K562 (cell line): ENCODE measurements around the gene TBL2. TPM values are rescaled to one million over a fixed set of nuclear protein-coding genes. Genes with fewer than 3 reads are reported as not detected.

Source experiments
- BHLHE40 ChIP-seq: IDR thresholded peaks from 2 replicates; pipeline ENCODE4 v1.6.1; 2011; ENCODE audit warnings: low read length, improper control_type of control experiment
- CHD4 ChIP-seq: fragments of 200-600 bp; sonication (generic); IDR thresholded peaks from 3 replicates; pipeline ENCODE4 v1.6.1; 2012; ENCODE audit warnings: low read depth, mild to moderate bottlenecking, mixed read lengths, low read length, inconsistent platforms; ENCODE audit not compliant: insufficient read depth, insufficient replicate concordance, poor library complexity, severe bottlenecking
- CREBBP ChIP-seq: IDR thresholded peaks from one replicate; pipeline ENCODE4 v1.6.1; 2012; ENCODE audit warnings: low read depth, mild to moderate bottlenecking, control low read depth, inconsistent platforms, low read length
- FOSL1 ChIP-seq: fragments of 200-800 bp; sonication (Bioruptor generic); conservative IDR thresholded peaks from 2 replicates; pipeline ENCODE4 v1.6.1; 2016; ENCODE audit warnings: missing genetic modification characterization, missing compliant biosample characterization
- GABPA ChIP-seq: fragments of 200-800 bp; sonication (Bioruptor generic); conservative IDR thresholded peaks from 2 replicates; pipeline ENCODE4 v1.6.1; 2016; ENCODE audit warnings: low read depth, missing genetic modification characterization, missing compliant biosample characterization
- PRPF4 ChIP-seq: fragments of 200-400 bp; formaldehyde crosslinking; IDR thresholded peaks from one replicate; pipeline ENCODE4 v1.6.1; 2017; ENCODE audit warnings: low read length, low read depth, mild to moderate bottlenecking; ENCODE audit not compliant: insufficient read depth, poor library complexity, severe bottlenecking
- RUNX1 ChIP-seq: sonication (generic); IDR thresholded peaks from 2 replicates; pipeline ENCODE4 v1.6.1; 2016; ENCODE audit warnings: antibody characterized with exemption, low read depth
- XRCC5 ChIP-seq: fragments of 200-400 bp; formaldehyde crosslinking; IDR thresholded peaks from 2 replicates; pipeline ENCODE4 v1.6.1; 2017; ENCODE audit warnings: low read depth, mild to moderate bottlenecking, low read length
- ZFX ChIP-seq: sonication (generic); formaldehyde crosslinking; IDR thresholded peaks from 2 replicates; pipeline ENCODE4 v1.8.0; 2022; ENCODE audit warnings: mild to moderate bottlenecking, missing genetic modification reagents, moderate library complexity
- ZKSCAN3 ChIP-seq: fragments of 250-450 bp; sonication (Bioruptor Pico); IDR thresholded peaks from 2 replicates; pipeline ENCODE4 v1.4.0; 2020
- ZNF212 ChIP-seq: fragments of 450-650 bp; formaldehyde crosslinking; IDR thresholded peaks from 2 replicates; pipeline ENCODE4 v1.4.0; 2020; ENCODE audit warnings: mild to moderate bottlenecking
- polyA plus RNA-seq, 8 experiments: library from polyadenylated mRNA; depleted of rRNA in 4 of 8; stranded (reverse) in 5 of 8; unstranded in 3 of 8; fragments of >200 nt; fragmentation: Nextera tagmentation in 2 of 8; fragmentation: Illumina TruSeq in 1 of 8; extraction: Ambion mirVana in 2 of 8; extraction: Trizol in 1 of 8; gene quantifications; 2 replicates each; pipeline versions ENCODE4 v1.2.1 to v1.2.3, GENCODE V29; 2011 to 2014; ENCODE audit warnings: inconsistent platforms in 1 of 8, missing spikeins in 1 of 8
- total RNA-seq, 7 experiments: library from RNA; depleted of rRNA in 6 of 7; stranded (reverse); fragments of >200 nt in 6 of 7; fragmentation: Illumina TruSeq in 2 of 7; extraction: Trizol in 2 of 7; gene quantifications; 2 replicates each; pipeline versions ENCODE4 v1.2.1 to v1.2.3, GENCODE V29; 2011 to 2021; ENCODE audit warnings: low replicate concordance in 1 of 7
- TF ChIP-seq, protein P1 (sequence below): fragments of 450-650 bp; IDR thresholded peaks from 2 replicates; pipeline ENCODE4 v1.6.1; 2016
- TF ChIP-seq, protein P2 (sequence below), 2 experiments: fragments of 450-650 bp; IDR thresholded peaks; 2 replicates each; pipeline ENCODE4 v1.6.1; 2016; ENCODE audit warnings: mild to moderate bottlenecking in 2 of 2, borderline replicate concordance in 1 of 2, low read depth in 1 of 2, moderate library complexity in 1 of 2
- TF ChIP-seq, protein P3 (sequence below): sonication (generic); IDR thresholded peaks from 2 replicates; pipeline ENCODE4 v1.6.1; 2016

TBL2 gene
- total and polyA plus RNA-seq, 9 of the 15 experiments (the other 6 are each of a cell fraction or from before 2014, with no cell fraction given): 2.5 to 123 (median 49.2) TPM

DNA sequence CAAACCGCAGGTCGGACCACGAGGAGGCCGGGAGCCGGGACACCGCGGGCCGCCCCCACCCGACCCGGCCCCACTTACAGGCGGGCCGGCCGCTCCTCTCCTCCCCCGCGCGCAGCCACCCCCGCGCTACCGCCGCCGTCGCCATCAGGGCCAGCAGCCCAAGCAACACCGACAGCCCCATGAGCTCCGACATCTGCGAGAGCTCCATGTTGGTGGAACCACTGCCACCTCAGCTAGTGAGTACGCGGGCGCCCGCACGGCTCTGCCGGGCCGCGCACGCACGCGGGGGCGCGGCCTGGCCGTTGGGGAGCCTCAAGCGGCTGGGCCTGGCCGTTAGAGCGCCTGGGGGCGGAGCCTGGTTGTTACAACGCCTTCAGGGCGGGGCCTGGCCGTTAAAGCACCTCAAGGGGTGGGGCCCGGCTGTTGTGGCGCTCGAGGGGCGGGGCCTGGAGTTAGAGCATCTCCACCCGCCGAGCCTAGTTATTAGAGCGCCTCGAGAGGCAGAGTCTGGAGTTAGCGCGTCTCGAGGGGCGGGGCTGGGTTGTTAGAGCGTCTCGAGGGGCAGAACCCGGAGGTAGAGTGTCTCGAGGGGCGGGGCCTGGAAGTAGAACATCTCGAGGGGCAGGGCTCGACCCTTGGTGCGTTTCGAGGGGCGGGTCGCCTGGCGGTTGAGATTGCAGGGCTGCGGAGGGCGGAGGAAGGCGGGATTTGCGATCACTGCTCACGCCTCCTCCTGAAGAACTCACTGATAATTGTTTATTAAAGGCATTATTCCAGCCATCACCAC is at the start of gene TBL2 (continued):
- TF ChIP-seq ZKSCAN3: no peak
- TF ChIP-seq PRPF4: no peak
- TF ChIP-seq, protein P1, sequence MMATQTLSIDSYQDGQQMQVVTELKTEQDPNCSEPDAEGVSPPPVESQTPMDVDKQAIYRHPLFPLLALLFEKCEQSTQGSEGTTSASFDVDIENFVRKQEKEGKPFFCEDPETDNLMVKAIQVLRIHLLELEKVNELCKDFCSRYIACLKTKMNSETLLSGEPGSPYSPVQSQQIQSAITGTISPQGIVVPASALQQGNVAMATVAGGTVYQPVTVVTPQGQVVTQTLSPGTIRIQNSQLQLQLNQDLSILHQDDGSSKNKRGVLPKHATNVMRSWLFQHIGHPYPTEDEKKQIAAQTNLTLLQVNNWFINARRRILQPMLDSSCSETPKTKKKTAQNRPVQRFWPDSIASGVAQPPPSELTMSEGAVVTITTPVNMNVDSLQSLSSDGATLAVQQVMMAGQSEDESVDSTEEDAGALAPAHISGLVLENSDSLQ: no peak
- no peak for TF ChIP-seq GABPA (tag)
- no peak for TF ChIP-seq XRCC5
- 0 out of 2 replicates have a peak, but pooled peaks have one; percentile 24 for TF ChIP-seq RUNX1
- TF ChIP-seq, protein P2, sequence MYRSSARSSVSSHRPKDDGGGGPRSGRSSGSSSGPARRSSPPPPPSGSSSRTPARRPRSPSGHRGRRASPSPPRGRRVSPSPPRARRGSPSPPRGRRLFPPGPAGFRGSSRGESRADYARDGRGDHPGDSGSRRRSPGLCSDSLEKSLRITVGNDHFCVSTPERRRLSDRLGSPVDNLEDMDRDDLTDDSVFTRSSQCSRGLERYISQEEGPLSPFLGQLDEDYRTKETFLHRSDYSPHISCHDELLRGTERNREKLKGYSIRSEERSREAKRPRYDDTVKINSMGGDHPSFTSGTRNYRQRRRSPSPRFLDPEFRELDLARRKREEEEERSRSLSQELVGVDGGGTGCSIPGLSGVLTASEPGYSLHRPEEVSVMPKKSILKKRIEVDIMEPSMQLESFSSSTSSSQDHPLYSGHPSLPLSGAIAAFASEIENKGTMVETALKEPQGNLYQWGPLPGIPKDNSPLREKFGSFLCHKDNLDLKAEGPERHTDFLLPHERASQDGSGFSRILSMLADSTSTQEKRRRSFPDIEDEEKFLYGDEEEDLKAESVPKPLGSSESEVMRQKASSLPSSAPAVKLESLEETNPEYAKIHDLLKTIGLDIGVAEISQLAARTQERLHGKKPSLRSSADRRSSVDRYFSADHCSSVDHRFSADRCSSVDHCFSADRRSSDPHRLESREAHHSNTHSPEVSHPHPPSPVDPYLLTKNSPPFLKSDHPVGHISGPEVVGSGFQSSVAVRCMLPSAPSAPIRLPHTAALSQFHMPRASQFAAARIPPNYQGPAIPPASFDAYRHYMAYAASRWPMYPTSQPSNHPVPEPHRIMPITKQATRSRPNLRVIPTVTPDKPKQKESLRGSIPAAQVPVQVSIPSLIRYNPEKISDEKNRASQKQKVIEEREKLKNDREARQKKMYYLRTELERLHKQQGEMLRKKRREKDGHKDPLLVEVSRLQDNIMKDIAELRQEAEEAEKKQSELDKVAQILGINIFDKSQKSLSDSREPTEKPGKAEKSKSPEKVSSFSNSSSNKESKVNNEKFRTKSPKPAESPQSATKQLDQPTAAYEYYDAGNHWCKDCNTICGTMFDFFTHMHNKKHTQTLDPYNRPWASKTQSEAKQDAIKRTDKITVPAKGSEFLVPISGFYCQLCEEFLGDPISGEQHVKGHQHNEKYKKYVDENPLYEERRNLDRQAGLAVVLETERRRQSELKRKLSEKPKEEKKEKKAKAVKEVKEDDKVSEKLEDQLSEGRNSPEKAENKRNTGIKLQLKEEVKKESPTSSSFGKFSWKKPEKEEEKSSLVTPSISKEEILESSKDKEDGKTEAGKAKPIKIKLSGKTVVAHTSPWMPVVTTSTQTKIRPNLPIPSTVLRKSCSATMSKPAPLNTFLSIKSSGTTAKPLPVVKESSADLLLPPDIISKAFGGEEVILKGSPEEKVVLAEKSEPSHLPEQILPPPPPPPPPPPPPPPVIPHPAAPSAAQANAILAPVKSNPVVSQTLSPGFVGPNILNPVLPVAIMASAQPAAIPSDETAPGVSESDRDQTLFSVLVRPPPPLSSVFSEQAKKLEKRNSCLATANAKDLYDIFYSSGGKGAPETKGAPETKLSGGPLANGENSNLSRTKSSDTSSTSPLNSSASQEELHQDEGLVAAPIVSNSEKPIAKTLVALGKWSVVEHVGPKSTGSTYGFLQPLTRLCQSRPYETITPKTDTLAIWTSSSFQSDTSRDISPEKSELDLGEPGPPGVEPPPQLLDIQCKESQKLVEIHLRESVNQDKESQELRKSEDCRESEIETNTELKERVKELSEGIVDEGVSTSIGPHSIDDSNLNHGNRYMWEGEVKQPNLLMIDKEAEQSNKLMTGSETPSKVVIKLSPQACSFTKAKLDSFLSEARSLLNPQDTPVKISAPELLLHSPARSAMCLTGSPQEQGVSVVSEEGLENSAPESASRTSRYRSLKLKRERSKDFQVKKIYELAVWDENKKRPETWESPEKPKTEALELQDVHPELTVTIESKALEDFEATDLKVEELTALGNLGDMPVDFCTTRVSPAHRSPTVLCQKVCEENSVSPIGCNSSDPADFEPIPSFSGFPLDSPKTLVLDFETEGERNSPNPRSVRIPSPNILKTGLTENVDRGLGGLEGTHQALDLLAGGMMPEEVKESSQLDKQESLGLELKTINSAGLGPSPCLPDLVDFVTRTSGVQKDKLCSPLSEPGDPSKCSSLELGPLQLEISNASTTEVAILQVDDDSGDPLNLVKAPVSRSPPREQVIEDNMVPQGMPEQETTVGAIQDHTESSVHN (IDR thresholded peaks at IDR 0.05; ENCODE audit: borderline replicate concordance in 1 of 2, low read depth in 1 of 2): no peak
- peak; percentile 56; the same call in 1 of the 2 replicates for TF ChIP-seq BHLHE40
- TF ChIP-seq CHD4: no peak
- TF ChIP-seq, protein P3, sequence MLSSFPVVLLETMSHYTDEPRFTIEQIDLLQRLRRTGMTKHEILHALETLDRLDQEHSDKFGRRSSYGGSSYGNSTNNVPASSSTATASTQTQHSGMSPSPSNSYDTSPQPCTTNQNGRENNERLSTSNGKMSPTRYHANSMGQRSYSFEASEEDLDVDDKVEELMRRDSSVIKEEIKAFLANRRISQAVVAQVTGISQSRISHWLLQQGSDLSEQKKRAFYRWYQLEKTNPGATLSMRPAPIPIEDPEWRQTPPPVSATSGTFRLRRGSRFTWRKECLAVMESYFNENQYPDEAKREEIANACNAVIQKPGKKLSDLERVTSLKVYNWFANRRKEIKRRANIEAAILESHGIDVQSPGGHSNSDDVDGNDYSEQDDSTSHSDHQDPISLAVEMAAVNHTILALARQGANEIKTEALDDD: peak; percentile 76; the same call in 1 of the 2 replicates
- no peak for TF ChIP-seq CREBBP
- TF ChIP-seq ZNF212 (CRISPR knock-in tag): 0 out of 2 replicates have a peak, but pooled peaks have one; percentile 66
- peak; percentile 38 for TF ChIP-seq FOSL1
- TF ChIP-seq ZFX (CRISPR knock-in tag): peak; percentile 87
